ENCODE measurements around the gene ASTN2. TPM values are rescaled to one million over a fixed set of nuclear protein-coding genes. Genes with fewer than 3 reads are reported as not detected.

ASTN2 gene
- total and polyA plus RNA-seq, 10 of the 15 experiments (the other 5 are each of a cell fraction or from before 2014, with no cell fraction given): 1.4 to 15.7 (median 7.0) TPM

GRCh38 chr9:117454711-117455110 lies 39.9 kb upstream of the ASTN2 start:
- Histone ChIP-seq H3K36me3 (ENCODE audit: control insufficient read depth in 2 of 2, insufficient read depth in 2 of 2, low read length in 1 of 2) (no peaks in the 10 kb centered on the region), H3K9me3 (replicated peaks; ENCODE audit: control insufficient read depth, insufficient read depth, low read length) (no peaks in the 10 kb centered on the region), H3K9ac (ENCODE audit: control insufficient read depth, insufficient read depth, low read length) (no peak overlapping the region), H4K20me1 (ENCODE audit: control insufficient read depth, insufficient read depth) (no peaks in the 10 kb centered on the region), H3K4me2 (ENCODE audit: control insufficient read depth, insufficient read depth) (no peak overlapping the region), H2AFZ (ENCODE audit: control insufficient read depth, low read depth, low read length) (no peak overlapping the region), H3K4me3 (no peak overlapping the region), H3K4me1 (ENCODE audit: control insufficient read depth, insufficient read depth, low read length) (no peaks in the 10 kb centered on the region), H3K79me2 (ENCODE audit: control insufficient read depth, insufficient read depth, low read length) (no peaks in the 10 kb centered on the region), H3K27me3 (replicated peaks in 1 of 2; ENCODE audit: control insufficient read depth in 2 of 2, insufficient read depth in 2 of 2, low read length in 1 of 2) (no peaks in the 10 kb centered on the region; a peak in 2 of 4 replicates), H3K27ac (ENCODE audit: control insufficient read depth, insufficient read depth) (no peak overlapping the region)
- ChIA-PET POLR2A (no interaction called here), RAD21 (ENCODE audit: unreplicated experiment) (no interaction called here), SMC1A (ENCODE audit: uncharacterized antibody, unreplicated experiment) (no interaction called here), CTCF (no interaction called here)
- DNase-seq (ENCODE audit: low read depth, low spot score) (no peak), FAIRE-seq (no peak), ATAC-seq (no peak)
- intact Hi-C loops (cut with micrococcal nuclease; ENCODE audit: unreplicated experiment) (no loop called here), in situ Hi-C loops (cut with MboI) (no loop called here)
- no TSS peak for BruUV-seq (replicated peaks)
- TF ChIP-seq POLR2AphosphoS5 (IDR thresholded peaks at IDR 0.05; ENCODE audit: low read length): no peak
- TF ChIP-seq, protein P1, sequence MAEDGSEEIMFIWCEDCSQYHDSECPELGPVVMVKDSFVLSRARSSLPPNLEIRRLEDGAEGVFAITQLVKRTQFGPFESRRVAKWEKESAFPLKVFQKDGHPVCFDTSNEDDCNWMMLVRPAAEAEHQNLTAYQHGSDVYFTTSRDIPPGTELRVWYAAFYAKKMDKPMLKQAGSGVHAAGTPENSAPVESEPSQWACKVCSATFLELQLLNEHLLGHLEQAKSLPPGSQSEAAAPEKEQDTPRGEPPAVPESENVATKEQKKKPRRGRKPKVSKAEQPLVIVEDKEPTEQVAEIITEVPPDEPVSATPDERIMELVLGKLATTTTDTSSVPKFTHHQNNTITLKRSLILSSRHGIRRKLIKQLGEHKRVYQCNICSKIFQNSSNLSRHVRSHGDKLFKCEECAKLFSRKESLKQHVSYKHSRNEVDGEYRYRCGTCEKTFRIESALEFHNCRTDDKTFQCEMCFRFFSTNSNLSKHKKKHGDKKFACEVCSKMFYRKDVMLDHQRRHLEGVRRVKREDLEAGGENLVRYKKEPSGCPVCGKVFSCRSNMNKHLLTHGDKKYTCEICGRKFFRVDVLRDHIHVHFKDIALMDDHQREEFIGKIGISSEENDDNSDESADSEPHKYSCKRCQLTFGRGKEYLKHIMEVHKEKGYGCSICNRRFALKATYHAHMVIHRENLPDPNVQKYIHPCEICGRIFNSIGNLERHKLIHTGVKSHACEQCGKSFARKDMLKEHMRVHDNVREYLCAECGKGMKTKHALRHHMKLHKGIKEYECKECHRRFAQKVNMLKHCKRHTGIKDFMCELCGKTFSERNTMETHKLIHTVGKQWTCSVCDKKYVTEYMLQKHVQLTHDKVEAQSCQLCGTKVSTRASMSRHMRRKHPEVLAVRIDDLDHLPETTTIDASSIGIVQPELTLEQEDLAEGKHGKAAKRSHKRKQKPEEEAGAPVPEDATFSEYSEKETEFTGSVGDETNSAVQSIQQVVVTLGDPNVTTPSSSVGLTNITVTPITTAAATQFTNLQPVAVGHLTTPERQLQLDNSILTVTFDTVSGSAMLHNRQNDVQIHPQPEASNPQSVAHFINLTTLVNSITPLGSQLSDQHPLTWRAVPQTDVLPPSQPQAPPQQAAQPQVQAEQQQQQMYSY (CRISPR knock-in tag; IDR thresholded peaks at IDR 0.05): no peak
- no peak for TF ChIP-seq SRF (IDR thresholded peaks at IDR 0.05; ENCODE audit: low read depth in 2 of 2, low read length in 2 of 2)
- no peak for TF ChIP-seq FOXK2 (IDR thresholded peaks at IDR 0.05)
- no peak for TF ChIP-seq NR2C2 (IDR thresholded peaks at IDR 0.05; ENCODE audit: borderline replicate concordance, control insufficient read depth, insufficient read length, low read depth)
- no peak for TF ChIP-seq NFXL1 (IDR thresholded peaks at IDR 0.05; ENCODE audit: borderline replicate concordance)
